Mononuclear cell (primary cell): ENCODE measurements around the gene LTB. TPM values are rescaled to one million over a fixed set of nuclear protein-coding genes. Genes with fewer than 3 reads are reported as not detected.

Experiments used
- H3K27me3 ChIP-seq: 2 replicates; pipeline ENCODE4 v1.6.0; 2011; ENCODE audit warnings: low read length, control low read depth; ENCODE audit not compliant: insufficient read depth
- H3K4me1 ChIP-seq: 2 replicates; pipeline ENCODE4 v1.5.1; 2011; ENCODE audit warnings: mild to moderate bottlenecking, low read length, control low read depth; ENCODE audit not compliant: insufficient read depth
- H3K4me3 ChIP-seq: 2 replicates; pipeline ENCODE4 v1.5.1; 2011; ENCODE audit warnings: mild to moderate bottlenecking, low read length, moderate library complexity
- H3K9me3 ChIP-seq: 2 replicates; pipeline ENCODE4 v1.5.1; 2011; ENCODE audit warnings: low read depth, mild to moderate bottlenecking, control low read depth, low read length
- total RNA-seq: library from RNA; depleted of rRNA; stranded (reverse); fragments of >200 nt; gene quantifications from one replicate; pipeline ENCODE4 v1.2.3, GENCODE V29; 2012

LTB gene
- total RNA-seq, 1 donor = 191 TPM

- H3K9me3 ChIP-seq = no peaks in the 10 kb centered on the region
- no peaks in the 10 kb centered on the region for H3K27me3 ChIP-seq
- no peak overlapping the region for H3K4me3 ChIP-seq
- H3K4me1 ChIP-seq = peaks cover 16% of the 10 kb centered on the region
Observed at GRCh38 chr6:31534521-31535040, 47.6 kb downstream of the LTB start.

GRCh38 chr6:31534011-31534410 is 48.2 kb downstream of the LTB start:
- Histone ChIP-seq H3K4me3 (no peak overlapping the region), H3K27me3 (no peaks in the 10 kb centered on the region), H3K9me3 (no peaks in the 10 kb centered on the region), H3K4me1 (peaks cover 10% of the 10 kb centered on the region)

GRCh38 chr6:31533455-31533841 is 48.8 kb downstream of the LTB start:
- no peak overlapping the region for H3K4me3 ChIP-seq
- no peaks in the 10 kb centered on the region for H3K27me3 ChIP-seq
- H3K4me1 ChIP-seq = peaks cover 5% of the 10 kb centered on the region
- H3K9me3 ChIP-seq = no peaks in the 10 kb centered on the region

- Histone ChIP-seq H3K27me3 (no peaks in the 10 kb centered on the region), H3K4me3 (no peak overlapping the region), H3K9me3 (no peaks in the 10 kb centered on the region), H3K4me1 (no peaks in the 10 kb centered on the region)
Observed at GRCh38 chr6:31532644-31533454, 49.4 kb downstream of the LTB start.

DNA sequence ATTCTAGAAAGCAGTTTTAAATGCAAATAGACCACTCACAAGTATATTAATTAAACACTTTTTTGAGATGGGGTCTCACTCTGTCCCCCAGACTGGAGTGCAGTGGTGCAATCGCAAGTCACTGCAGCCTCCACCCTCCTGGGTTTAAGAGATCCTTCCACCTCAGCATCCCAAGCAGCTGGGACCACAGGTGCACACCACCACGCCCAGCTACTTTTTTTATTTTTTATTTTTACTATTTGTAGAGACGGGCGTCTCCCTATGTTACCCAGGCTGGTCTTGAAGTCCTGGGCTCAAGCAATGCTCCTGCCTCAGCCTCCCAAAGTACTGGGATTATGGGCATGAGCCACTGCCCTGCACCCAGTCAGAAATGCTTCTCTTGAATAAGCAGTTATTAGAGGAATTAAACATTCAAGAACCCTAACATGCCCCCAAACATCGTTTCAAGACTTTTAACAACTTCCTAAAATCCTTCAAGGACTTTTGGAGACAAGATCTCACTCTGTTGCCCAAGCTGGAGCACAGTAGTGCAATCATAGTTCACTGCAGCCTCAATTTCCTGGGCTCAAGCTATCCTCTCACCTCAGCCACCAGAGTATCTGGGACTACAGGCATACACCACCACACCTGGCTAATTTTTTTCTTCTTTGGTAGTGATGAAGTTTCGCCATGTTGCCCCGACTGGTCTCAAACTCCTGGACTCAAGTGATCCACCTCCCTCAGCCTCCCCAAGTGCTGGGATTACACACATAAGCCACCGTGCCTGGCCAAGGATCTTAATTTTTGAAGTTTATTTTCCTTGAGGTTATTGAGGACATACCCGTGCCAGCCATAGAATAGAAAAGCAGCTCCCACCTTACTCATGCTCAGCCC is 50.2 kb downstream of the LTB start:
- Histone ChIP-seq H3K4me1 (no peaks in the 10 kb centered on the region), H3K4me3 (no peak overlapping the region), H3K9me3 (no peaks in the 10 kb centered on the region), H3K27me3 (no peaks in the 10 kb centered on the region)

DNA sequence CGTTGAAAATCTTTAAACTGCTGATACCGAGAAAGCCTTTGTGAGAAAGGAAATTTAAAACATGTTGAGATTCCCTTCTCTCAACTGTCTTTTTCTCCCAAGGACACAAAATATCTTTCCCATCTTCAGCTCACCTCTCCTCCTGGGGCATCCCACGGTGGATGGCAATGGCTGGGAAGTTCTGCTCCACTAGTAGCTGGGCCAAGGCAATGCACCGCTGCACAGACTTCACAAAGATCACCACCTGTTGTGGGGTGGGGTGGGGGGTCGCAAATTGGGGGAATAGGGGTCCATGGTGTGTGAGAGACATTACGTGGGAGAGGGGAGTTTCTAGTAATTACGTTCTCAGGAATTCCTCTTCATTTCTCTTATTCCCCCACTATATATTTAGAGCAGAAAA is 51.1 kb downstream of the LTB start:
- no peak overlapping the region for H3K4me3 ChIP-seq
- no peaks in the 10 kb centered on the region for H3K4me1 ChIP-seq
- no peaks in the 10 kb centered on the region for H3K9me3 ChIP-seq
- no peaks in the 10 kb centered on the region for H3K27me3 ChIP-seq

GRCh38 chr6:31530659-31531058 is 51.6 kb downstream of the LTB start:
- no peaks in the 10 kb centered on the region for H3K4me1 ChIP-seq
- H3K9me3 ChIP-seq = no peaks in the 10 kb centered on the region
- H3K4me3 ChIP-seq = no peak overlapping the region
- no peaks in the 10 kb centered on the region for H3K27me3 ChIP-seq

Other genes with a start within 250 kb of the LTB start
- 3,997 TPM for gene HLA-B, start 225.2 kb downstream of the LTB start, total RNA-seq
- 7.1 TPM for gene MICA, start 178.8 kb downstream of the LTB start, total RNA-seq
- 29.2 TPM for gene MICB, start 84.3 kb downstream of the LTB start, total RNA-seq
- not detected for gene MCCD1, start 53.5 kb downstream of the LTB start, total RNA-seq
- gene DDX39B, start 40.4 kb downstream of the LTB start, total RNA-seq = 183 TPM
- gene ATP6V1G2, start 35.8 kb downstream of the LTB start, total RNA-seq = 0.73 TPM
- 9.8 TPM for gene NFKBIL1, start 34.8 kb downstream of the LTB start, total RNA-seq
- 2.5 TPM for gene LTA, start 10.1 kb downstream of the LTB start, total RNA-seq
- gene TNF, start 6.9 kb downstream of the LTB start, total RNA-seq = 230 TPM
- gene LST1, start 3.9 kb upstream of the LTB start, total RNA-seq = 200 TPM
- 9.2 TPM for gene NCR3, start 10.6 kb upstream of the LTB start, total RNA-seq
- gene AIF1, start 32.8 kb upstream of the LTB start, total RNA-seq = 245 TPM
- gene PRRC2A, start 38.3 kb upstream of the LTB start, total RNA-seq = 67.0 TPM
- gene BAG6, start 70.2 kb upstream of the LTB start, total RNA-seq = 81.3 TPM
- gene APOM, start 73.5 kb upstream of the LTB start, total RNA-seq = 3.0 TPM
- gene C6orf47, start 78.4 kb upstream of the LTB start, total RNA-seq = 14.6 TPM
- gene GPANK1, start 82.6 kb upstream of the LTB start, total RNA-seq = 11.9 TPM
- 124 TPM for gene CSNK2B, start 83.7 kb upstream of the LTB start, total RNA-seq
- gene LY6G5B, start 87.6 kb upstream of the LTB start, total RNA-seq = 9.8 TPM
- 1.2 TPM for gene LY6G5C, start 98.6 kb upstream of the LTB start, total RNA-seq
- 36.9 TPM for gene ABHD16A, start 120.9 kb upstream of the LTB start, total RNA-seq
- 7.7 TPM for gene LY6G6F, start 124.4 kb upstream of the LTB start, total RNA-seq
- gene LY6G6D, start 132.9 kb upstream of the LTB start, total RNA-seq = 1.0 TPM
- gene LY6G6C, start 139.3 kb upstream of the LTB start, total RNA-seq = not detected
- gene MPIG6B, start 140.9 kb upstream of the LTB start, total RNA-seq = 11.5 TPM
- 9.8 TPM for gene DDAH2, start 146.9 kb upstream of the LTB start, total RNA-seq
- gene CLIC1, start 154.1 kb upstream of the LTB start, total RNA-seq = 421 TPM
- gene MSH5, start 157.6 kb upstream of the LTB start, total RNA-seq = 6.1 TPM
- gene SAPCD1, start 180.2 kb upstream of the LTB start, total RNA-seq = 0.63 TPM
- 0.31 TPM for gene VWA7, start 194.9 kb upstream of the LTB start, total RNA-seq
- gene VARS1, start 213.3 kb upstream of the LTB start, total RNA-seq = 12.3 TPM
- 15.4 TPM for gene LSM2, start 224.5 kb upstream of the LTB start, total RNA-seq
- 2.7 TPM for gene HSPA1L, start 232.9 kb upstream of the LTB start, total RNA-seq
- 16.6 TPM for gene HSPA1A, start 233.1 kb upstream of the LTB start, total RNA-seq
- gene HSPA1B, start 245.3 kb upstream of the LTB start, total RNA-seq = 13.3 TPM